HG03060 (cell line): ENCODE data around the gene FAM81A.
A peak's percentile ranks its signal among the peaks of the same experiment; 100 is the strongest.

Experiments used
- ATAC-seq: cut with Tn5 transposase; IDR thresholded peaks from one replicate; pipeline ENCODE4 v1.9.1; 2021; ENCODE audit warnings: low read depth, moderate number of reproducible peaks; ENCODE audit not compliant: unreplicated experiment

FAM81A gene

DNA sequence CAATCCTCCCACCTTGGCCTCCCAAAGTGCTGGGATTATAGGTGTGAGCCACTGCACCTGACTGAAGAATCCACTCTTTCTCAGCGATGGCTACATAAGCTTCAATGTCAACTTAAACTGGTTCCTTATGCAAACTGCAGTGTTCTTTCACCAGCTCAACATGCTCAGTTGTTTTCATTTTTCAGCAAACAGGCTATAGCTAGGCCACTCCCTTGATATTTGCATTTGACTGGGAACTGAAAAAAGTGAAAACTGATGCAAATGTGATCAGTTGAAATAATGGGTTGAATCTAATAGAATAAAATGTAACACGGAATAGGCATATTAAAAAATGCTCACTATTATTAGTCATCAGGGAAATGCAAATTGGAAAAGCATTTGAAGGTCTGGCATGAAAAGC lies 99.4 kb downstream of the FAM81A start:
- ATAC-seq: no peak

DNA sequence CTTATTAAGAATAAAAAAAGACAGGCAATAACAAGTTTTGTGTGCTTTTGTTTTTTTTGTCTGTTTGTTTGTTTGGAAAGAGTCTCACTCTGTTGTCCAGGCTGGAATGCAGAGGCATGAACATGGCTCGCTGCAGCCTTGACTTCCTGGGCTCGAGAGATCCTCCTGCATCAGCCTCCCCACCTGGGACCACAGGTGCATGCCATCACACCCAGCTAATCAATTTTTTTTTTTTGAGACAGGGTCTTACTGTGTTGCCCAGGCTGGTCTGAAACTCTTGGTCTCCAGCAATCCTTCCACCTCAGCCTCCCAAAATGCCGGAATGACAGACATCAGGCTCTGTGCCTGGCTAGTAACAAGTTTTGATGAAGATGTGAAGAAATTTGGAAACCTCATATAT lies 100.5 kb downstream of the FAM81A start:
- ATAC-seq: no peak

DNA sequence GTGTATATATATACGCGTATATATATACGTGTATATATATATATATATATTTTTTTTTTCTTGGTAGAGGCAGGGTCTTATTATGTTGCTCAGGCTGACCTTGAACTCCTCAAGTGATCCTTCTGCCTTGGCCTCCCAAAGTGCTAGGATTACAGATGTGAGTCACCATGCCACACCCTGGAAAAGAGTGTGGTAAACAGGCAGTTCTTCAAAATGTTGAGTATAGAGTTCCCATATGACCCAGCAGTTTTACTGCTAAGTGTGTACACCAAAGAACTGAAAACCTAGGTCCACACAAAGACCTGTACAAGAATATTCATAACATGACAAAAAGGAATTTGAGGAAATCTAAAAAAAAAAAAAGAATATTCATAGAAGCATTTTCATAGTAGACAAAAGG lies 101.8 kb downstream of the FAM81A start:
- no peak for ATAC-seq

DNA sequence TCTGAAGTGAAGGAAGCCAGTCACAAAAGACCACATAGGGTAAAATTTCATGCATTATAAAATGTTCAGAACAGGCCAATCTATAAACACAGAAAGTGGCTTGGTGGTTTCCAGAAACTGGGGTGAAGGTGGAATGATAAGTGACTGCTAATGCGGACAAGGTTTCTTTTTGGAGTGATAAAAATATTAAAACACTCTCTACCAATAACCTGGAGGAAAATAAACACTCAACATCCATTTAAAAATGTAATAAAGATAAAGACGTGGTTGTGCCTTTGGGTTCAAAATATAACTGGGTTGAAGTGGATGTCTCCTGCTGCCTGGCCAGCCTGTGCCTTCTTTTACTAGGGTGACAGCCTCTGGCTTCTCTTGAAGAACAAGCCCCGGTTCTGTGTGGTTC lies 102.7 kb downstream of the FAM81A start:
- ATAC-seq: no peak

DNA sequence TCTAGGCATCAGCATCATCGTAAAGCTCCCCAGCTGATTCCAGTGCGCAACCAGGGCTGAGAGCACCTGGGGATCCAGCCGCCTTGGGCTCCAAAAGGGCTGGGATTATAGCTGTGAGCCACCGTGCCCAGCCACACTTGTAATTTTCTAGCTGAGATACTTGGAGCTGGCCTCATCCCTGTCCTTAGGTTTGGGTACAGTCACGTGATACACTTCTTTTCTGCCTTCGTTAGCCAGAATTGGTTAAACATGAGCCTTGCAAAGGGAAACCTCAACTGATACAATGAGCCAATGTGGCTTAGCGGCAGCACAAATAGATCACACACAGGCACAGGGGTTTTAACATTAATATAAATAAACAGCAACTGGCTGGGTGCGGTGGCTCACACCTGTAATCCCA lies 103.8 kb downstream of the FAM81A start:
- no peak for ATAC-seq

DNA sequence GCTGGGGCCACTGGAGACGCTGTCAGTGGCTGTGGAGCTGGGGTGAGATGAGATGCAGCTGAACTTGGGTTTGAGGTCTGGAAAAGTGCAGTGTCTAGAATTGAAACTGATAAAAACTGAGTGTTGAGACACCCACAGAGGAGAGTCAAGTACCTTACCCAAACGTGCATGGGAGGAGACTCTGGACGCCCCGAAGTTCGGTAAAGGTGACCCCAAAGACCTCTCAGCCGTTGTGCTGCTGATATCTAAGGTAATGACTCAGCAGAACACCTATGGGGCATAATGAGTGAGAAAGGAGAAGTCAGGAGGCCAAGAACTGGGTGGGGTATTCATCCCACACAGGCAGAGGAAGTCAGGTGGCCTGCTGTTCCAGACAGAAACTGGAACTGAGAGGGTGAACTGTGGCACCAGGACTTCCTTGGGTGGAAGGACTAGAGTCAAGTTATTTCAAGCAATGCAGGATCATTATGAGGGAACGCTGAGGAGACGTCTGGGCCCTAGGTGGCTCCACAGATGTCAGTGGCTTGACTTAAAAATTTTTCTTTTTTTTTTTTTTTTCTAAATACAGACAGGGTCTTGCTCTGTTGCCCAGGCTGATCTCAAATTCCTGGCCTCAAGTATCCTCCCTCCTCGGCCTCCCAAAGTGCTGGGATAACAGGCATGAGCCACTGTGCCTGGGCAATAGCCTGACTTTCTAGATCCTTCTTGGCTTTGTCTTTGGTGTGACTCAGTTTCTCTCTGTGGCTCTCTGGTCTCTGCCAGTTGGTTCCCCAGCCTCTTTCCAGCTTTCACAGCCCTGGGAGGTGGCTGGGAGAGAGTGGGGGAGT lies 105.9 kb downstream of the FAM81A start:
- peak; percentile 62 for ATAC-seq

DNA sequence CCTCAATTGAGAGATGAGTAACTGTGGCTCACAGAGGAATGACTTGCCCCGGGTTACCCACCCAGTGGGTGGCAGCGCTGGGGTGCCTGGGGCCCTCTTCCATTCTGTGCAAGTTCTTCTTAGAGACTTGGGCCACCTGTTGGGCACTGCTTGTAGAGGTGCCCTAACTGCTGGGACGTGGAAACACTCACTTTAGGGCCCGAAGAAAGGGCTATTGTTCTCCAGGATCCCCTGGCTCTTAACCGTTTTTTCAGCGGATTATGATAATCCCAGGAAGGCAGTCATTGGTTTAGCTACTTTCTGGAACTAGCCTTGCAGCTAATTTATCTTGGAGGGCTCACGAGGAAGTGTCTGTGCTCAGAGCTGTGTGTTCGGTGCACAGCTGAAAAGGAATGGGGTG lies 107.6 kb downstream of the FAM81A start:
- no peak for ATAC-seq

DNA sequence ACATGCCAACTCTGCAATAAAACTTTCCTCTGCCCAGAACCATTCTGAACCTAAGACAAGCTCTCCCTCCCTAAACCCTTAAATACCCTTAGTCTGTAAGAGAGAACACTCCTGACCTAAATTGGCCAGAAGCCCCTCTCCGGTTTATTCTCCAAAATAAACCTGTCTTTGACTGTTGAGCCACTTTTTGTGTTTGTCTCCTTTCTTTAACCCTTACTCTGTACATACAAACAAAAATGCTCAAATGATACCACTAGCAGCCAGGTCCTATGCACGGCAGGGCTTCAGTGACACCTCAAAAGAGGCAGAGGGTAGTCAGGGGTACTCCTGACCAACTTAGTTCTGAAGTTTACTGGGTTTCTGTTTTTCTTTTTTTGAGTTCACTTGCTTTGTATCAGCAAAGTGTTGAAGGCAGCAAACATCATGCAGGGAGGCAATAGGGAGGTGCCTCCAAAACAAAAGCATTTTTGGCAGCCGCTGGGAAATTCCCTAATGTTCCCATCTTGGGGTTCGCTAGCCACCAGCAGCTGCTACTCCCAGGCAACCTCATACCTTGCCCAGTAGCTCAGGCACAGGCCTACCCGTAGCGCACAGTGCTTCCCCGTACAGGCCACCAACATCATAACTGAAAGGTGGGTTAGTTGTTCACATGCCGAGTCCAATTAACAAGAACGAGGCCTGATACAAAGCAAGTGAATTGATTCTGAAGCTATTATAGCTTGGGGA lies 110.7 kb downstream of the FAM81A start:
- no peak for ATAC-seq

DNA sequence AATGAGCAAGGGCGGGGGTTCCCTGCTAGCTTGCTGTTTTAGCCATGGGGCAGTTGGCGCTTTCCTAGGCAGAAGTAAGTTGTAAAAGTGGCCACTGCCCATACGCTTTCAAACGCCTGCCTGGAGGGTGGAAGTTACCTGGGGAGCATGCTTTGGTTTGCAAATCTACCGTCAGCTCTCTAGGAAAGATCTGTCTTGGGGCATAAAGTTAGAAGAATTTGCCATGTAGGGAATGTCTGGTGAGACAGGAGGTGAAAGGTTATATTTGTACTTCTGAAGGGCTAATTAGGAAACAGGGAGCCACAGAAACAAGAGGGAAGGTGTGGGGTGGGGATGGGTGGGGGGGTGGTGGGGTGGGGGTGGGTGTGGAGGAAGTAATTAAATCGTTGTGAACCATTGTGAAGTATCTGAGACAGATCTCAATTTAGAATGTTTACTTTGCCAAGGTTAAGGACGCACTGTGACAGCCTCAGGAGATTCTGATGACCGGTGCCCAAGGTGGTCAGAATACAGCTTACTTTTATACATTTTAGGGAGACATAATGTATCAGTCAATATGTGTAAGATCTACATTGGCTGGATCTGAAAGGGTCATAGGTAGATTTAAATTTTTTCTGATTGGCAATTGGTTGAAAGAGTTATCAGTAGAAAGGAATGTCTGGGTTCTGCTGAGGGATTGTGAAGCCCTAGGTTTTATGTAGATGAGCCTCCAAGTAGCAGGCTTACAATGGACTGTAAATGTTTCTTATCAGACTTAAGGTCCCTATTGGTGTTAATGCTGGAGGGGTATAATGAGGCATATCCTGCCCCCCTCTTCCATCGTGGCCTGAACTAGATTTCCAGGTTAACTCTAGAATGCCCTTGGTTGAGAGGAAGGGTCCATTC lies 111.6 kb downstream of the FAM81A start:
- no peak for ATAC-seq

DNA sequence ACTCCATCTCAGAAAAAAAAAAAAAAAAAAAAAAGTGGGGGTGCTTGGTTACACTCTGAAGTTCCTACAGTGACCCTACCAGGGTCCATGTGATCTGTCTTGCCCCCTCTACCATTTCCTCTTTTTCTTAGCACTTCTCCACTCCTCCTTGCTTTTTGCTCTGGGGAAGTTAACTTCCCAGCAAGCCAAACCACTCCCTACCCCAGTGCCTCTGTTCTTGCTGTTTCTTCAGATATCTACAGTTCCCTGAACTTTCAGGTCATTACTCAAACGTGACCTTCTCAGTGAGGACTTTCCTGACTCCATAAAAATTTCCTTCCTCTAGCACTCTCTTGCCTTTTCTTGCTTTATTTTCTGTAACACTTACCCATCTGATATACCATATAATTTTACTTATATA lies 112.5 kb downstream of the FAM81A start:
- ATAC-seq: no peak

DNA sequence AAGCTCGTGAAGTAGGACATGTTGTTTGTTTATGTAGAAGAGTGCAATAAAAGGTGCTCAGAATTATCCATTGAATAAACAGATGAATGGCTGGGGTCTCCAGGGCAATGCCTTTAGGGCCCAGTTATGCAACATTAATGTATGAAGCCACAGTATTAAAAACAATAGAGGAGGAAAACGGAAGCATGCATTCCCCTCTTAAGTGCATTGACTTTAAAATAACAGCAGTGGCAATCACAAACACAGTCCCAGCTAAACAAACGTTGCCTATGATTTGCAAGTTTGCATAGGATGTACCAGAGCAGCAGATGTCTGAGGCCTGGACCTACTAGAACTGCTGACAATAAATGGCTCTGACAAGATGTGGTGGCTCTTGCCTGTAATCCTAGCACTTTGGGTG lies 113.0 kb downstream of the FAM81A start:
- ATAC-seq: no peak

DNA sequence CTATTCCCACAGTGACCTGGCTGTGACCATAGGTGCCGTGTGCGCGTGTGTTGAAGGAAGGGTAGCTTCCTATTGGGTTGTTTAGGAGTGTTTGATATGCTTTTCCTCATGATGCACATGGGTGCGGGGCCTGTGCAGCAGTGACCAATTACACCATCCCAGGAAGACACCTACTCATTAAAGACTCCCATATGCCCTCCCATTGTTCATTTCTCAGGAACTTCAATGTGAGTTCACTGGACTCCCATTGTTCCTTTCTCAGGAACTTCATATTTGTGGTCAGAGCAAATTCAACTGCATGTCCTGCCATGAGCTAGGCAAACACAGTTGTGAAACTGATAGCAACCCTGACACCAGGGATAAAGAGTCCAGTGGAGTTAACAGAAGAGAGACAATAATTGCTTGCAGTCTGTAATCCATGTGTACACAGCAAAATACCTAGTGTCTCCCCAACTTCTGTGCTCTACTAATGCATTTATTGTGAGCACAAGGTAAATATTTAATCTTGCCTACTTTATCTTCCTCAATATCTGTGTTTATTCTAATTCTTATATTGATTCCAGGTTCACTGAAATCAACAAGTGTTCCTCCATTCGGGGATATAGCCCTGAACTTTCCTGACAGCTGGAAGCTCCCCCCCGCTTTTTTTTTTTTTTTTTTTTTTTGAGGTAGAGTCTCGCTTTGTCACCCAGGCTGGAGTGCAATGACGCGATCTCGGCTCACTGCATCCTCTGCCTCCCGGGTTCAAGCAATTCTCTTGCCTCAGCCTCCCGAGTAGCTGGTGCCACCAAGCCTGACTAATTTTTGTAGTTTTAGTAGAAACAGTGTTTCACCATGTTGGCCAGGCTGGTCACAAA lies 116.1 kb downstream of the FAM81A start:
- no peak for ATAC-seq

DNA sequence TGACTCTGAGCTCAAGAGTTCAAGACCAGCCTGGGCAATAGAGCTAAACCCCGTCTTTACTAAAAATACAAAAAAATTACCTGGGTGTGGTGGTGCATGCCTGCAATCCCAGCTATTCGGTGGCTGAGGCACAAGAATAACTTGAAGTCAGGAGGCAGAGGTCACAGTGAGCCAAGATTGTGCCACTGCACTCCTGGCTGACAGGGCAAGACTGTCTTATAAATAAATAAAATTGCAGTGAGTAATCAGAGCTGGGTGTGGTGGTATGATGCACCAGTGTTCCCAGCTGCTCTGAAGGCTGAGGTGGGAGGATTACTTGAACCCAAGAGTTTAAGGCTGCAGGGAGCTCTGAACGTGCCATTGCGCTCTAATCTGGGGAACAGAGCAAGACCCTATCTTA lies 117.7 kb downstream of the FAM81A start:
- ATAC-seq: no peak

DNA sequence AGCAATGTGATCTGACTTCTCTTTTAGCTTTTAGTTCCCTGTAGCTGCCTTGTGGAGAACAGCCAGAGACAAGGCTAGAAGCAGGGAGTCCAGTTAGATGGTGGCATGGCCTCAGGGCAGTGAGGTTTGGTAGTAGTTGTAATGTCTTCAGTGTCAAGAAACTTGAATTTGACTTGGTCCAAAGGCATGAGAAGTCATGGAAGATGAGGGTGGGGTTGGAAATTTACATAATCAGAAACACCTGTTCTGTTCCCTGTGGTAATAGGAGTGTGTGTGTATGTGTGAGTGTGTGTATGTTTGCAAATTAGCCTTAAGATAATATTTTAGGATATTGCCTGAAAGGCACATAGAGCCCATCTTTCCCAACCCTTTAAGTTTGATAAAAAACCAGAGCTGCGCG lies 118.4 kb downstream of the FAM81A start:
- ATAC-seq: no peak

DNA sequence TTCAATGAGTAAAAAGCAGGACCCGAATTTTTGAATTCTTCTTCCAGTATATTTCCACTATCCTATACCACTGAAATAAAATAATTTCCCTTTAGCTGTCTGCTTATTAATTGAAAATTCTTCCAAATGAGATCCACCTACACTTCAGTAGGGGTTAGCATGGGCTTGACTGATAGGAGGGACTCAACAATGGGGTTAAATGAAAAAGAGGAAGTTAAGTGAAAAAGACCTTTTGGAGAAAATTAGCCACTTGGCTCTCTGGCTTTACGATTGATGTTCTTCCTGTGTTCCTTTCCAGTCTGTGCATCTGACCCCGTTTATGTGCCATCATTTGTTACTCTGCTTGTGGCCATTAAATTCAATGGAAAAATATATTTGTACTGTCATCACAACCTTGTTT lies 119.6 kb downstream of the FAM81A start:
- ATAC-seq: no peak

DNA sequence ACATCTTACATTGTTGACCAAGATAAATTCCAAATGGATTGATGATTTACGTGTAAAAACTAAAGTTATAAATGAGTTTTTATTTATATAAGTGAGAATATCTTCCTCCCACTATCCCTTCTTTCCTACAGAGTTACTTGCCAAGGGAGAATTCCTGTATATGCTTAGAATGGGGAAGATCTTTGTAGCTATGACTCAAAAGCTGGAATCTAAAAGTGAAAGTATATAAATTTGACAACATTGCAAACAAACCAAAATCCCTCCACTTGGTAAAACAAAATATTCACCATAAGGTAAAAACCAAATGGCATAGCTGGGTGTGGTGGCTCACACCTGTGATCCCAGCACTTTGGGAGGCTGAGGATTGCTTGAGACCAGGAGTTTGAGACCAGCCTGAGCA lies 120.9 kb downstream of the FAM81A start:
- ATAC-seq: no peak

DNA sequence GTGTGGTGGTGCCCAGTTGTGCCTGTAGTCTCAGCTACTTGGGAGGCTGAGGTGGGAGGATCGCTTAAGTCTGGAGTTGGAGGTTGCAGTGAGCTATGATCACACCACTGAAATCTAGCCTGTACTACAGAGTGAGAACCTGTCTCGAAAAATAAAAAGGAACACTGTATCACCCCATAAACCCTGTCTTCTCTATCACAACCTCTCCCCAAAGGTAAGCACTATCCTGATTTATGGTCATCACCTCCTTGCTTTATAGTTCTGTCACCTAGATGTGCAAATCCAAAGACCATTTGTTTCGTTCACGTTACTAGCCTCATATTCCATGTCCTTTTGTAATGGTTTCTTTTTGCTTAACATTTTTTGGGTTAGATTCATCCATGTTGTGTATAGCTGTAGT lies 123.6 kb downstream of the FAM81A start:
- ATAC-seq: no peak

DNA sequence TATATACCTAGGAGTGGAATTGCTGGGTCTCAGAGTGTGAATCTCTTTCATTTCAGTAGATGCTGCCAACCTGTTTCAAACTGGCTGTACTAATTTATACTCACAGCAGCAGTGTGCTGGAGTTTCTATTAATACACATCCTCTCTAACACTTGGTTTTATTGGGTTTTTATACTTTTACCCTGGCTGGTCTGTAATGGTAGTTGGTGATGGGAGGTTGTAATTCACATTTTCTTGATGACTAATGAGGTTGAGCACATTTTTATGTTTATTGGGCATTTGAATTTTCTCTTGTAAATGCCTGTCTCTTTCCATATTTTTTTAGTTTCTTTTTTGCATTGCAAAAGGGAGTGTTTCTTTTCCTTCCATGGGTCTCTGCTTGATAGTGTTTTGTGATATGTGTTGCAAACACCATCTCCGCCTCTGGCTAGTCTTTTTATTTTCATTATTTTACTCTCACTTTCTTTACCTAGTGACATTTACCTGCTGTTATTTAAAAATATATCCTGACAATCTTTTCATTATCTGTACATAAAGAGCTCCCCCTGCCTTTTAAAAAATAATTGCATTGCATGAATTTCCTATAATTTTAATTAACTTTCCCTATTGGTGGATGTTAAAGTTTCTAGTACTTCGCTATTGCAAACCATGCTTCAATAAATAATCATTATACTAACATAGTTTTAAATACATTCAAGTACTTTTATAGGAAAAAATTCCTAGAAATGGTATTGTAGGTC lies 124.6 kb downstream of the FAM81A start:
- no peak for ATAC-seq

DNA sequence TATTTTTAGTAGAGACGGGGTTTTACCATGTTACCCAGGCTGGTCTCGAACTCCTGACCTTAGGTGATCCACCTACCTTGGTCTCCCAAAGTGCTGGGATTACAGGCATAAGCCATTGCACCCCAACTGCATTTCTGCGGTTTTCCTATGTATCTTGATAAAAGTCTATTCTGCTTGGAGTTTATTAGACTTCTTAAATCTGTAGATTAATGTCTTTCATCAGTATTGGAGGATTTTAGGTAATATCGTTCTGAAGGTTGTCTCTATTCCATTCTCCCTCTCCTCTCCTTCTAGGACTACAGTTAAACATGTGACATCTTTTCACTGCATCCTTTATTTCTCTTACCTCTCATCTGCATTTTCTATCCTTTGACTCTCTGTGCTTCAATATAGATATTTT lies 127.3 kb downstream of the FAM81A start:
- no peak for ATAC-seq

DNA sequence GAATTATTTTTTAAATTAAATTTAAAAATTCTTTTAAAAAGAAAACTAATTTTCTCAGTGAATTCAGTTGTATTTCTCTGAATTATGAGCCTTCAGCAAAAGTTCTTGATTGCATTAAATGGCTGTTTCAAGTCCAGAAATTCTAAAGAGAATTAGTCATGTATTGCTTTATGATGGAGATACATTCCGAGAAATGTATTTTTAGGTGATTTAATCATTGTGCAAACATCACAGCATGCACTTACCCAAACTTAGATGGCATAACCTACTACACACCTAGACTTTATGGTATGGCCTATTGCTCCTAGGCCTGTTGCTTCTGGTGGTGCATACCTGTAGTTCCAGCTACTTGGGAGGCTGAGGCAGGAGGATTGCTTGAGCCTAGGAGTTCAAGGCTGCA lies 129.3 kb downstream of the FAM81A start:
- no peak for ATAC-seq
